WI38 (cell line): ENCODE results near the gene COPS7B.
A peak's percentile ranks its signal among the peaks of the same experiment; 100 is the strongest.
"Not testable (repeated sequence)": the region's sequence is repeated elsewhere in the genome, so short reads cannot be mapped to it uniquely, and the experiment has no call there.

Source experiments
- H3K4me3 ChIP-seq: 2 replicates; pipeline ENCODE4 v1.5.1; 2011; ENCODE audit warnings: low read depth, mild to moderate bottlenecking, control low read depth, low read length
- CTCF ChIP-seq: IDR thresholded peaks from 2 replicates; pipeline ENCODE4 v1.5.1; 2012; ENCODE audit warnings: low read depth, mild to moderate bottlenecking, control low read depth, low read length

Gene COPS7B

GRCh38 chr2:231786177-231786916 is at the start of gene COPS7B:
COPS7B (plus strand) TSS chr2:231786445; CDS start chr2:231788571, 2,126 bp downstream.
- peak within 1 kb of the TSS; percentile 89 for H3K4me3 ChIP-seq
- peak; percentile 34; the same call in 1 of the 2 replicates for TF ChIP-seq CTCF

GRCh38 chr2:231737761-231738160 is 48.5 kb upstream of the COPS7B start:
- TF ChIP-seq CTCF = no peak

GRCh38 chr2:231743376-231744116 is 42.7 kb upstream of the COPS7B start:
- H3K4me3 ChIP-seq = no peak overlapping the region
- no peak for TF ChIP-seq CTCF

More at GRCh38 chr2:231737761-231738160, 48.5 kb upstream of the COPS7B start:
- H3K4me3 ChIP-seq = no peak overlapping the region

GRCh38 chr2:231745303-231746038 is 40.8 kb upstream of the COPS7B start:
- no peak overlapping the region for H3K4me3 ChIP-seq
- TF ChIP-seq CTCF = no peak

GRCh38 chr2:231748153-231748896 is 37.9 kb upstream of the COPS7B start:
- not testable (repeated sequence) for H3K4me3 ChIP-seq

GRCh38 chr2:231749016-231749415 is 37.2 kb upstream of the COPS7B start:
- H3K4me3 ChIP-seq = not testable (repeated sequence)

GRCh38 chr2:231751042-231751815 is 35.0 kb upstream of the COPS7B start:
- no peak overlapping the region for H3K4me3 ChIP-seq
- no peak for TF ChIP-seq CTCF
